GM21723 (cell line): ENCODE data around the gene PGC.

ENCODE experiments used
- ATAC-seq: cut with Tn5 transposase; IDR thresholded peaks from one replicate; pipeline ENCODE4 v1.9.1; 2021; ENCODE audit warnings: mild to moderate bottlenecking, moderate library complexity; ENCODE audit not compliant: unreplicated experiment

Gene PGC

DNA sequence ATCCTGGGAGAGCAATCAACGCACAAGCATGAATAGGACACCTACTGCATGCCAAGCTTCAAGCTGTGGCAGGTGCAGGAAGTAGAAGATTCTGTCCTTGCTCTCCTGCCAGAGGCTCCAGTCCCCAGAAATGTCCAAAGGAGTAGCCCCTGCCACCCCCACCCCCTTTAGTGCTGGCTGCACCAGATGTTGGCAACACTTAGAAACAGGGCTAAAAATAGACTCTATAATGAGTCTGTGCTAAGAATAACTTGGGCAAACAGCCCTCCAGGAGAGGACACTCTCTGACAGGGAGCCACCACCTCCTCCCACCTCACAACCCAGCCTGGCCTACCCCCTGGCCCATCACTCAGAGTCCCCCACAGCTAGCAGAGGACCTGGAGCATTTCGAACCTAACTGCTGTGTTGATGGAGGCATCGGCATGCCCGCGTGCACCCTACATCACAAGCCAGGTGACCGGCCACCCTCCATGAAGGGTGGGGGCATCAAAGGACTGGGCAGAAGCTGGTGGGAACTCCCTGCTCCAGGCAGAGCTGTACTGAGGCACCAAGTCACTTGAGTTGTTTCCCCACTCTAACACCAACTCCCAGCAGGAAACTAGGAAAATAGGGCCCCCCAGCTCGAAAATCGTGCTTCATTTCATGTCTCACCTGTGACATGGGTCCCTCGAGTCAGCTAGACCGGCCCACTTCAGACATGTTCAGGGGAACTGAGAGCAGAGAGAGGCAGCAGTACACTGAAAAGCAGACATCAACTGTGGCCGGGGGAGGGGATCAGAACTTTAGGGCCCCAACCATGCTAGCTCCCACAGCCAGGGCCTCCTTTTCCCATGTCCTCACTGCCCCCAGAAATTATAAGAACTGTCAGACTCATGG, 30.4 kb downstream of the PGC start:
- peak; percentile 25 for ATAC-seq

DNA sequence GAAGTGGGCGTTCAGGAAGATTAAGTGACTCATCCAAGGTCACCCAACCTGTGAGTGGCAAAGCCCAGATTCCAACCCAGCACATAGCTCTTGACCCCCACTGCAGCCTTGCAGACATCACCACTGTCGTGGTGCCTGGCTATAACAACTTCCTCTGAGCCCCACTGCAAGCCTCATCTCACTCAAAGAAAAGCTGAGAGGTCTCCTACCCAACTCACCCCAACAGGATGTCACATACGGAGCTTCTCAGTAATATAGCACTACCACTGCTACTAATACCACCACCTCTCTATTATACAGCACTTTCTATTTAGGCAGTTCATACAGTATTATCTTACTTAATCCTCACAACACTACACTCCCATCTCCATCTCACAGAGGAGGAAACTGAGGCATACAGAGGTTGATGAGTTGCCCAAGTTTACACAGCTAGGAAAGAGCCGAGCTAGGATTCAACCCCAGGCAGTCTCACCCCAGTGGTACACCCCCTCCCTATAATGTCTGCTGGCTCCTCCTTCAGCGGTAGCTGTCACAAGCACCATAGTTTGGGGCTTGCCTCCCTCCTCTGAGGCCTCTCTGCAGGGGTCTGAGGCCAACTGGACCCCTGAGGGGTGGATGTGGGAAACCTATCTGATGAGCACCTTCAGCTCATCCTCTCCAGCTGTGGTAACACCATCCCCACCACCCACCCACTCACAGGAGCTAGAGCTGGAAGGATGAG, 31.2 kb downstream of the PGC start:
- ATAC-seq, result no peak

DNA sequence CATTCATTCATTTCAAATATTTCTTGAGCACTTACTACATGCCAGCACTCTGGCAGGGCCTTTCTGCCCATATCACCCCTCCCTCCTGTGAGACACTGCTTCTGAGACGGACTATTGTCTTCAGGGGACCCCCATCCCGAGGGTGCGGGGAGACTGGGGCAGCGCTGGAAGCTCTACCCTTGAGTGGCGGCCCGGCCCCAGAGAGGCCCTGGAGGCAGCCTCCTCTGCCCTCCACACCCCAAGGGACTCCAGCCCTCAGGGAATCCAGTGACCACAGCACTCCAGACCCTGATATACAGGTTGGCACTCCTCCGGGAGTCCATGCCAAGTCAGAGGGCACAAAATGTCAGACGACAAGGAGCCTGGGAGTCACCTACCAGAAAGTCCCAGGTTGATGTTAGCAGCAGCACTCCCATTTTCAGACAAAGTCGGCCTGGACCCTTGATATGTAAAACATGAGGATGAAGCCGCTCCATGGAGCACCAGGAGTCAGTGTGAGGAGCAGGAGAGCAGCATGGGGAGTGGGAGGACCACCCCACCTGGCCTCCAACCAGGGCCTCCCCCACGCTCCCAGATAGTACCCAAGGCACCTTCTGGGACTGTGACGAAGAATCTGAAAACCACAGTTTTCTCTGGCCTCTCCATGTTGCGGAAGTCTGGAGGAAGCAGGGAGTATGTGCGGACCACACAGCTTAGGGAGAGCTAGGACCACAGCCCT, 32.5 kb downstream of the PGC start:
- ATAC-seq, result no peak

DNA sequence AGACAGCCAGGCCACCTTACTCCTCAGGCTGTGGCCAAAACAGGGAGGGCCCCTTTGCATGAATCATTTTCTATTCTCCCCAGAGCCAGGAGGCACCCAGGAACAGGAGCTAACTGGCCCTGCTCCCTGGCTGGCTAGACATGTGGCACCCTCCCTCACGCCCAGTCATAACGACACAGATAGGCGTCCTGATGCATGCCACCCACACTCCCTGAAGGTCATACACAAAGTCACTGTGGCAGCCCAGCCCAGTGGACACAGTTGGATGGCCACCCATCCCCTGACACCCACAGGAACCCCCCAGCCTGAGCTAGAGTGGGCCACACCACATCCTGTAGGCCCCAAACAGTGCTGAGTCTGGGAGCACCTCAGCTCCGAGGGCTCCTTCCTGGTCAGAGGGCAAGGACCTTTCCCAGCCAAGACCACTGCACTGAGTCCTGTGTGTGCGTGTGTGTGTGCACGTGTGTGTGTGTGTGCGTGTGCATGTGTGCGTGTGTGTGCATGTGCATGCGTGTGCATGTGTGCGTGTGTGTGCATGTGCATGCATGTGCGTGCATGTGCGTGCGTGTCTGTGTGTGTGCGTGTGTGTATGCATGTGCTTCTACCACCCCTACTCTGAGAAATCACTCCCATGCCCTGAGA, 33.4 kb downstream of the PGC start:
- ATAC-seq, result peak; percentile 60

DNA sequence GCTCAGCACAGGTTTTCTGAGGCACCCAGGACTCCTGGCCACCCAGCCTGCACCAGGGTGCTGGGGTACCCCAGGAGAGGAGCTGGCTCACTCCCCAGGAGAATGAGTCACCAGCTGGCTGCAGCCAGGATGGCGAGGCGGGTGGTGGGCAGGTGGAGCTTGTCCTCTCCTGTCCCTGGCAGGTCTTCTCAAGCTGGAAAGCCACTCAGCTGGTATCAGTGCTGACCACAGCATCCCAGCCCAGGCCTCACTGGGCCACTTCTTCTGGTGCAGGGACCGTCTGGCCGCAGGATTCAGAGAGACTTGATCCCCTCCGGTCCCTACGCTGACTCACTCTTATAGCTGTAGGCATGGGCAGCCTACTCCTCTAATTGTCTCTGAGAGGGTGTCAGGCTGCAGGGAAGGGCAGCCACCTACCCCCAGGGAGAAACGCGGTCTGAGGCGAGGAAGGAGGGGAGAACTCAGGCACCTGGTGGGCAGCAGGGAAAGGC, 34.0 kb downstream of the PGC start:
- ATAC-seq, result peak; percentile 16

DNA sequence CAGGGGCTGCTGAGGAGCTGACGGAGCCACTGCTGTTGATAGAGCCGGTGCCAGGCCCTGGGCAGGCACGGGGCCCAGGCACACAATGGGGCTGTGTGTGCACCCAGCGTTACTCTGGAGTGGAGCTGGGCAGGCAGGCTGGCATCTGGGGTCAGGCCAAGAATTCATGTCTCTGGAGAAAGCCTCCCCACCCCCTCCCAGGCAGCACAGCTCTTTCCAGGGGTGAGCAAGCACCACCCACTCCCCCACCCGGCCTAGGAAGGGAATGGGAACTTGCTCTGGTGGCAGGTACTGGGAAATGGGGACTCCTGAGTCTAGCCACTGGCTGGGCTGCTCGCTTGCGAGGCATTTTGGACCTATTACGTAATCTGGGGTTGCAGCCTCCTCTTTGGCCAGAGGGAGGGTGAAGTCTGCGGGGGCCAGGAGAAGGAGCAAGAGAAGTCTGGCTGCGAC, 34.5 kb downstream of the PGC start:
- no peak for ATAC-seq

DNA sequence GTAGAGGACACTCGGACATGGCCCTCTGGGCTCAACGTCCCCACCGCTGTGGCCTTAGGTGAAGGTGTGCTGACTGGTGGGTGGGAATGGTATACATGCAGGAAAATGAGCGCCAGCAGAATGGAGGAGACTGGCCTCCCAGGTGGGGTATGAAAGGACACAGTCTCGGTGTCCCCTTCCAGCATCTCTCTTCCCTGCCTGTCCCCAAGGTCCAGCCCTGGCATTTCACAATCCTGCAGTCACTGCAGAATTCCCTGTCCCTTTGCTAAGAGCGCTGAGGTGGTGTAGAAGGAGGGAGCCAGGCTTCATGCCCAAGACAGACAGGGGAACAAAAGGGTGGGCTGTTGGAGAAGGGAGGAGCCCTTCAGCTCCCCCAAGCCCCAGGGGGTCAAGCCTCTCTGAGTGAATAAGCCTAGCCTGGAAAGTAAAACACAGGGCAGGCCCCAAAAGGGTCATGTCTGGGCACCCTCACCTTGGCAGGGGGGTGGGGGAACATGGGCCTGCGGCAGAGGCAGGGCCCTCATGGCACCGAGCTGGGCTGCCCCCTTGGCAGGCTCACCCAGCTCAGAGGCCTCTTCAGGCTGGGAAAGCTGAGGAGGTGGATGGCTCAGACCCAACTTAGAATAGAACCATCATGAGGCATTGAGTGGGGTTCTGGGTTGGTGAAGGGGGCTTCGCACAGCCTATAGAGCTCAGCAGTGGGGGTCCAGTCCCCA, 35.7 kb downstream of the PGC start:
- no peak for ATAC-seq

DNA sequence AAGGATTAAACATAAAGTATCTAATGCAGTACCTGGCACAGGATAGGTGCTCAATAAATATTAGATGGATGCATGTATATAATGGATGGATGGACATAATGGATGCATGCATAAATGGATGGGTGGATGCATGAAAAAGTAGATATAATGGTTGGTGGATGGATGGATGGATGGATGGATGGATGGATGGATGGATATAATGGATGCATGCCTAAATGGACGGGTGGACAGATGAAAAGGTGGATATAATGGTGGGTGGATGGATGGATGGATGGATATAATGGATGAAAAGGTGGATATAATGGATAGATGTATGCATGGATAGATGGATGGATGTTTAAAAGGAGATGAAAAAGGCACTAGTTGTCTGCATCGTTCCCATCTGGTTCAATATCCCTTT, 37.8 kb downstream of the PGC start:
- ATAC-seq, result no peak

DNA sequence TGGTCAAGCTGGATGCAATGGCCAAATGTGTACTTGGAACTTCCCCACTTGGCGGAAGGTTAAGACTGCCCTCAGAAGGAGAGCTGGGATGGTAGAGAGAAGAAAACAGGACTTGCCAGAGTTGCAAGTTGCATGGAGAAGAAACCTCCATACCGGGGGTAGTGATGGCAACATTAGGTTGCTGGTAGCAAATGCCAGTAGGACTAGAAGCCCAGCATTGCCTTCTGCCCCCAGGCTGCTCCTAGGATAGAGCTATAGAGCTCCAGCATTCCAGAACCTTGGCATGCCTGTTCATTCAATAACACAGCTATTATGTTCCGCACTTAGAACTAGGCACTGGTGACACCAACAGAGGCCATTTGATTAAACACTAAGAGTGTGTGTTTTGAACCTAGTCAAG, 38.3 kb downstream of the PGC start:
- ATAC-seq, result no peak

DNA sequence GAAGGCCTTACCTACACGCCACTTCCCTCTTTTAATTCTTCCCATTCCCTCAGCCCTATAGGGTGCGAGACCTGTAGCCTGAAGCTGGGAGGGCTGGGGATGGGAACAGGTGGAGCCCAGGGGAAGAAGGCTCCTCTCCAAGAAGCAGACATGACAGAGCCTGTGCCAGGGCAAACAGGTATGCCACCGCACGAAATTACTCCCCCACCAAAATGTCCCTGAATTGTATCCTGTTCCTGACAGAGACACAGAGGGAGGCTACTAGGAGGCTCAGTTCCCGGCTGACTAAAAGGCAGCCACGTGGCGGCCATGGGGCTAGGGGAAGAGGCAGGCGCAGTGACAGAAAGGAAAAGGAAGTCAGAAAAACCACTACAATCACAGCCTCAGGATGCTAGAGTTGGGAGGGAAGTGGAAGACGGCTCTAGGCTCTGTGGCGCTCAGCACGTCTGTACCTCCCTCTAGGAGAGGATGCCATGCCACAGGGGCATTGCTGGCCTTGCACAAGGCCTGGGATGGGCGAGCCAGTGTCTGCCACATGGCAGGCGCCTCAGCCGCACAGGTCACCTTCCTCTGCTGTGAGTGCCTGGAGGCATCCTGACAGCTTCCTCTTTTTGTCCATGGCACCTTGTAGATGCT, 39.5 kb downstream of the PGC start:
- no peak for ATAC-seq

DNA sequence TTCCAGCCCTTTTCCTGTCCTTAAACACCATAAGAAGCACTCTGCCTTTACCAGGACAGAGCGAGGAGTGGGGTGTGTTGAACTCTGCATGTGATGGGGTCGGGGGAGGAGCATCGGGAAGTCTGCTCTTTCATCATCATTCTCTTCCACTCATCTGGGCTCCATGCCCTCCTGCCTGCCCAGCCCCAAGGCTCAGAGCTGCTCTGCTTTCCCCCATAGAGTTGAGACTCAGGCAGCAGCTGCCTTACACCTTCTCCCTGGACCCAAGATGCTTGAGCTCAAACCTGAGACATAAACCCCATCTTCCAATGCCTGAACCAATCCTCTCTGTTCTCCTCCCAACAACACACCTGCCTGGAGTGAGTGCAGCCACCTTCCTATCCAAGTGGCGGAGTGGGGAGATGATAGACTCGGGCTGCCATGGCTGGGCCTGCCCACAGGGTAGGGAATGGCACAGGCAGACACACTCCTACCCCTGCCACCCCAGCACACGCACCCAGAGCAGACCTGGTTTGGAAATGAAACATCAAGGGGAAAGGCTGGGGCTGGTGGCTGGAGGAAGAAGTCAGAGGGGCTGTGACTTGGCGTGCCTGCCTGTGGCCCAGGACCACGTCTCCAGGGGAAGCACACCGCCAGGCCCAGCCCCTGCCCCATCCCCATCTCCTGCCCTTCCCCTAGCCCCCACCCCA, 40.2 kb downstream of the PGC start:
- no peak for ATAC-seq

DNA sequence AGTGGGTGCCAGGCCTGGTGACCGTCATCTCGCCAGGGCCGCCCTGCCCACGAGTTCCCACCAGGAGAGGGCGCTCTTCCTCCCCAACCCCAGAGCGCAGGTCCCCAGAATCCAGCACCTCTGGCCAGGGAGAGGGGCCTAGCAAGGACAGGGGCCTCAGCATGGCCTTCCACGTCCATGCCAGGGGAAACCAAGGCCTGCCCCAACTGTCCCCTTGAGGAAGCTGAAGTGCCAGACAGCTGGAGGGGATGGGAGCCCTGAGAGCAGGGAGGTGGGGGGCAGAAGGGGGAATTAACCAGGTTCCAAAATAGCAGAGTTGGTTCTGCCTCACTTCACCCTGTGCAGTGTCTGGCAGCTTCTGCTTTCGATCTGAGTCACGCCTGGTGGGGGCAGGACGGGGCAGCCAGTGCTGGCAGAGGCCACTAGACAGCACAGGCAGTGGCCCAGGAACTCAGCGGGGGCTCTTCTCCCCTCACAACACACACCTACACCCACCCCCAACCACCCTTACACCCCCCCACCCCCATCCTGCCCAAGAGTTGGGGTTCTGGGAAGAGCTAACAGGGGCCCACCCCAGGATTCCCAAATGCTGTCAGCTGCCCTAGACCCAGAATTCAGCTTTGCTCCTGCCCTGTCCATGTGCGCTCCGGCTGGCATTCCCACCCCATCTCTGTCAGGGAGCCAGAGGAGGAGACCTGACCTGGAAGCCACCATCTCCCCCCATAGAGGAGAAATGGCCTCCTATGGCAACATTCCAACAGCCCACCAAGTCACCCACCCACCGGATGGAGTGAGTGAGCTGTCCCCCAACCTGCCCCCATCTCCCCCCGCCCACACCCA, 41.0 kb downstream of the PGC start:
- peak; percentile 79 for ATAC-seq

DNA sequence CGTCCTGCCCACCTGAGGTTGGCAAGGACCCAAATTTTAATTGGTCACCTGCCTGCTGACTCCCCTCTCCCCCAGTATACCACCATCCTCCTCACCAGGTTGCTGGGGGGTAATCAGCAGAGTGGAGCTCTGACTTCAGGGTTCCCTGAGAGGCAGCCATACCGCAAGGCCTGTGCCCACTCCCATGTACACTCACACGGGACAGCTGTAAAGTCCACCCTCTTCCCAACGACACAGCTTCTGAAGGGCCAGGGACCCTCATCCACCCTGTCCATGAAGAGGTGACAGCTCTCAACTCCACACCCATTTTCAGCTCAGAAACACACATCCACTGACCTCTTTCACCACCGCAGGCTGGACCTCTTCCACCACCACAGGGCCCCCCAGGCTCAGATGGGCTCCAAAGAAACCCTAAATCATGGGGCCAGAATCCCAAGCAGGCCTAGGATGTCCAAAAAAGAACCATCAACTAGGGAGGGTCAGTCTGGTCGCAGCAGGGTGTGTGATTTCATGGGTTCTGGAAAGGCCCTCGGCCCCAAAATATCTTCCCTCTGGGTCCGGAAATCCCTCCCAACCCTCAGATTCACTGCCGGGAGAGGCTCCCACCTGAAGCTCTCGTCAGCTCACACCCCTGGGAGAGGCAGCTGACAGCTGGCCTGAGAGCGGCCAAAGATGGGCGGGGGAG, 41.7 kb downstream of the PGC start:
- no peak for ATAC-seq

DNA sequence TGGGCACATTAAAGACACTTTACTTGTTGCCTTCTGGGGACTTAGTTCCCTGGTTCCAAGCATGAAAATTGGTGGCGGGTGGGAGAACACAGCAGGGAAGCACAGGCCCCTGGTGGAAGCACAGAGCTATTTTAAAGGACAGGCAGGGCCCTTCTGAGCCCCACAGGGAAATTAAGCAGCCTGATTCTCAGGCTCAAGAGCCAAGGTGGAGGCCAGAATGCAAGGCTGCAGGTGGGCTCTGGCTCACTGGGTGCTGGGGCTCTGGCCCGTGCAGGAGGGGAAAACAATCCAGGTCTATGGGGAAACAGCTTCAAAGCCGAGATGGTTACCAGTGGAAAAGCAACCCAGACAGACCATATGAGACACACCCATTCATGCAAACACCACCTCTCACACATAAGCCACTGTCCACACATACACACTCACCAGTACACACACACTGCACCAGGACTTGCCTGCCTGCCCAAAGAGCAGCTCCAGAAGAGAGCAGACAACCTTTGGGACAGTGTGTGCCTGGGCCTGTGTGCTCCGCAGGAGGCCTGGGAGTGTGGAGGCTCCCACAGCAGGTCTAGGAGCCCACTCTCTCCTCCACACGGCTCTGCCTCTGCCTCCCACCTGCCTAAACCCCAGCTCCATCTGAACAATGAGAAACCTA, 42.4 kb downstream of the PGC start:
- no peak for ATAC-seq

DNA sequence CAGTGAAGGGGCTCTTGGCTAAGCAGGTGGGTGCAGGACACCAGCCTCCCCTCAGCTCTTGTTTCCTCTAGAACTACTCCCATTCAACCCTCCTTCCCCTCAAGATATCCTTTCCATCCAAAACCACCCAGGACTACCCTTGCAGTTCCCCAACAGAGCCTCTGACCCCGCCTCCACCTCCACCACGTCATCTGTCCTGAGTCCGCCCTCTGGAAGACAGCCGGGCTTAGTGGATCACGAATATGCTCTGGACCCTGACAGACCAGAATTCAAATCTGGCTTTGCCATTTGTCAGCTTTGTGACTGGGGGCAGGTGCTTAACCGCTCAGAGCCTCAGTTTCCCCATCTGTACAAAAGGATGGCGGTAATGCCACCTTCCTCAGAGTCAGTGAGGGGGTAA, 43.2 kb downstream of the PGC start:
- ATAC-seq, result no peak

DNA sequence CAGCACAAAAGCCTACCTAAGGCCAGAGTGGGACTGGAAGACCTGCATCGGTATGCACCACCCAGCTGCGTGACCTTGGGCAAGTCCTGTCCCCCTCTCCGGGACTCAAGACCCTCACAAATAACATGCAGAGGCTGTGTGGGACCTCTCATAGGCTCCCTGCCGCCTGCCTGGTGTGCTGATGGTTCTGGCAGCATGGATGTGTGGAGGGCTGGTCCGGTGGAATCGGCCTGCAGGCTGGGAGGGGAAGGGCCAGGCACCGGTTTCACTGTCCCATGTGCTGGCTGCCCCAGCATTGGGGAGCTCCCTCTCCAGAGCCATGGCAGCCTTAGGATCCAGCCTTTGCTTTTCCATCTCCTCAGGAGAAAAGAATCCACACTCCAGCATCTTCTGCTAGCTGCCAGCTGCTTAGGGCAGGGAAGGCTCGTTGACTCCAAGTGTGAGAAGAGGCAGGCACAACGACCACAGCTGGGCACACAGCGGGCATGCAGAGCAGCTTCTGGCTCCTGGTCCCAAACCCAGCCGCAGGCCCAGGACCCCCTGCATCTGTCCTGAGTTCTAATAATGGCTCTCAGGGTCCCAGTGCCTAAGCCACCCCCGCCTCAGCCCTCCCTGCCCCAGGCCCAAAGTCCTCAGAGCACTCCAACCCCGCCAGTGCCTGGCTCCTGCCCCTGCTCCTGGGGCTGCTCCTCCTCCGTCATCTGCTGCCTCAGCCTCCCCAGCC, 44.3 kb downstream of the PGC start:
- no peak for ATAC-seq
